ENCODE results near the gene RNF225. TPM values are rescaled to one million over a fixed set of nuclear protein-coding genes. Genes with fewer than 3 reads are reported as not detected.

The RNF225 gene
- total and polyA plus RNA-seq, 9 of the 15 experiments (the other 6 are each of a cell fraction or from before 2014, with no cell fraction given): 0.33 TPM; not detected in 8

DNA sequence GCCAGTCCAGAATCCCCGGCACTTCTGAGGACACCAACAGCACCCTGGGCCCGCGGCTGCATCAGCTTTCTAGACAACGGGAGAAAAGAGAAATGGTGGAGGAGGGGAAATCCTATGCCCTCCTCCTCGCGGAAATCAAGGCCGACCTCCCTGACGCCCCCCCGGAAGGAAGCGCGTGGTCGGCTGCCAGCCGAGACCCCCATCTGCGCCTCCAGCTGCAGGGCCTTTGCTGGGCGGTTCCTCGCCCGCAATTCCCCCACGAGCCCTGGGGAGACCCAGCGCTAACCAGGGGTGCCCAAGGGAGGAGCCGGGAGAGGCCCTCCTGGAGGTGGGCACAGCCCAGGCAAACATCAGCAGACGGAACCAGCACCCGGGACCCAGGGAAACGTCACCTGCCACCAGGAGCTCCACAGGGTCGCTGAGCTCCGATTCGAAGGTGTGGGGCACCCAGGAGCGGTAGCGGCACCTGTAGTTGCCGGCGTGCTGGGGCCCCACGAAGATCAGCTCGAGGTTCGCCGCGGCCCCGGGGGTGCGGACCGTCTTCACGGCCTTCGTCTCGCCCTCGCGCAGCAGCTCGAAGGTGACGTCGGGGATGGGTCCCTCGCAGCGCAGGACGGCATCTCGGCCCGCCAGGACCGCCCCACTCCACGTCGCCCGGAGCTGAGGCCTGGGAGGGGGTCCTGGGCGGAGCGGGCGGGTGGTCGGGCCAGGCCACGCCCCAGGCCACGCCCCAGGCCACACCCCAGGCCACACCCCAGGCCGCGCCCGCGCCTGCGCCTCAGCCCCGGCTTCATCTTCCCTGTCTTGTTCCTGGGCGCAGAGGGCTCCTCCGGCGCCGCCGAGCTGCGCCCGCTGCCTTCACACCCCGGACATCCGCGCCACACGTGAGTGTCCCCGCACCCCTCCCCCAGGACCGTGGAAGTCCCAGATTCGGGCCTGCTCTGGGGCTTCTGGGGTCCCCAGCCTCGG, 48.2 kb upstream of the RNF225 start (continued):
- TF ChIP-seq, protein P1, sequence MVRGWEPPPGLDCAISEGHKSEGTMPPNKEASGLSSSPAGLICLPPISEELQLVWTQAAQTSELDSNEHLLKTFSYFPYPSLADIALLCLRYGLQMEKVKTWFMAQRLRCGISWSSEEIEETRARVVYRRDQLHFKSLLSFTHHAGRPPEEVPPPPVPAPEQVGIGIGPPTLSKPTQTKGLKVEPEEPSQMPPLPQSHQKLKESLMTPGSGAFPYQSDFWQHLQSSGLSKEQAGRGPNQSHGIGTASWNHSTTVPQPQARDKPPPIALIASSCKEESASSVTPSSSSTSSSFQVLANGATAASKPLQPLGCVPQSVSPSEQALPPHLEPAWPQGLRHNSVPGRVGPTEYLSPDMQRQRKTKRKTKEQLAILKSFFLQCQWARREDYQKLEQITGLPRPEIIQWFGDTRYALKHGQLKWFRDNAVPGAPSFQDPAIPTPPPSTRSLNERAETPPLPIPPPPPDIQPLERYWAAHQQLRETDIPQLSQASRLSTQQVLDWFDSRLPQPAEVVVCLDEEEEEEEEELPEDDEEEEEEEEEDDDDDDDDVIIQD (CRISPR knock-in tag; IDR thresholded peaks at IDR 0.05): no peak
- TF ChIP-seq, protein P2, sequence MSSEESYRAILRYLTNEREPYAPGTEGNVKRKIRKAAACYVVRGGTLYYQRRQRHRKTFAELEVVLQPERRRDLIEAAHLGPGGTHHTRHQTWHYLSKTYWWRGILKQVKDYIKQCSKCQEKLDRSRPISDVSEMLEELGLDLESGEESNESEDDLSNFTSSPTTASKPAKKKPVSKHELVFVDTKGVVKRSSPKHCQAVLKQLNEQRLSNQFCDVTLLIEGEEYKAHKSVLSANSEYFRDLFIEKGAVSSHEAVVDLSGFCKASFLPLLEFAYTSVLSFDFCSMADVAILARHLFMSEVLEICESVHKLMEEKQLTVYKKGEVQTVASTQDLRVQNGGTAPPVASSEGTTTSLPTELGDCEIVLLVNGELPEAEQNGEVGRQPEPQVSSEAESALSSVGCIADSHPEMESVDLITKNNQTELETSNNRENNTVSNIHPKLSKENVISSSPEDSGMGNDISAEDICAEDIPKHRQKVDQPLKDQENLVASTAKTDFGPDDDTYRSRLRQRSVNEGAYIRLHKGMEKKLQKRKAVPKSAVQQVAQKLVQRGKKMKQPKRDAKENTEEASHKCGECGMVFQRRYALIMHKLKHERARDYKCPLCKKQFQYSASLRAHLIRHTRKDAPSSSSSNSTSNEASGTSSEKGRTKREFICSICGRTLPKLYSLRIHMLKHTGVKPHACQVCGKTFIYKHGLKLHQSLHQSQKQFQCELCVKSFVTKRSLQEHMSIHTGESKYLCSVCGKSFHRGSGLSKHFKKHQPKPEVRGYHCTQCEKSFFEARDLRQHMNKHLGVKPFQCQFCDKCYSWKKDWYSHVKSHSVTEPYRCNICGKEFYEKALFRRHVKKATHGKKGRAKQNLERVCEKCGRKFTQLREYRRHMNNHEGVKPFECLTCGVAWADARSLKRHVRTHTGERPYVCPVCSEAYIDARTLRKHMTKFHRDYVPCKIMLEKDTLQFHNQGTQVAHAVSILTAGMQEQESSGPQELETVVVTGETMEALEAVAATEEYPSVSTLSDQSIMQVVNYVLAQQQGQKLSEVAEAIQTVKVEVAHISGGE (CRISPR knock-in tag; IDR thresholded peaks at IDR 0.05): peak in 1 of 3 experiments; percentile 61; a peak in 1 of 6 replicates
- peak; percentile 63 for TF ChIP-seq RBBP5 (IDR thresholded peaks at IDR 0.05; ENCODE audit: borderline replicate concordance, insufficient read depth, low read length, poor library complexity, severe bottlenecking)
- no peak for TF ChIP-seq TAF9B (IDR thresholded peaks at IDR 0.05; ENCODE audit: partially characterized antibody)
- TF ChIP-seq, protein P3, sequence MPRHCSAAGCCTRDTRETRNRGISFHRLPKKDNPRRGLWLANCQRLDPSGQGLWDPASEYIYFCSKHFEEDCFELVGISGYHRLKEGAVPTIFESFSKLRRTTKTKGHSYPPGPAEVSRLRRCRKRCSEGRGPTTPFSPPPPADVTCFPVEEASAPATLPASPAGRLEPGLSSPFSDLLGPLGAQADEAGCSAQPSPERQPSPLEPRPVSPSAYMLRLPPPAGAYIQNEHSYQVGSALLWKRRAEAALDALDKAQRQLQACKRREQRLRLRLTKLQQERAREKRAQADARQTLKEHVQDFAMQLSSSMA (CRISPR knock-in tag; IDR thresholded peaks at IDR 0.05): no peak
- TF ChIP-seq YY1 (IDR thresholded peaks at IDR 0.05; ENCODE audit: borderline replicate concordance in 1 of 3, control insufficient read depth in 1 of 3, extremely low read depth in 1 of 3, insufficient read depth in 3 of 3, insufficient read length in 1 of 3, insufficient replicate concordance in 2 of 3, low read depth in 1 of 3, low read length in 2 of 3): no peak
- TF ChIP-seq ZNF140 (CRISPR knock-in tag; IDR thresholded peaks at IDR 0.05): no peak
- TF ChIP-seq, protein P4, sequence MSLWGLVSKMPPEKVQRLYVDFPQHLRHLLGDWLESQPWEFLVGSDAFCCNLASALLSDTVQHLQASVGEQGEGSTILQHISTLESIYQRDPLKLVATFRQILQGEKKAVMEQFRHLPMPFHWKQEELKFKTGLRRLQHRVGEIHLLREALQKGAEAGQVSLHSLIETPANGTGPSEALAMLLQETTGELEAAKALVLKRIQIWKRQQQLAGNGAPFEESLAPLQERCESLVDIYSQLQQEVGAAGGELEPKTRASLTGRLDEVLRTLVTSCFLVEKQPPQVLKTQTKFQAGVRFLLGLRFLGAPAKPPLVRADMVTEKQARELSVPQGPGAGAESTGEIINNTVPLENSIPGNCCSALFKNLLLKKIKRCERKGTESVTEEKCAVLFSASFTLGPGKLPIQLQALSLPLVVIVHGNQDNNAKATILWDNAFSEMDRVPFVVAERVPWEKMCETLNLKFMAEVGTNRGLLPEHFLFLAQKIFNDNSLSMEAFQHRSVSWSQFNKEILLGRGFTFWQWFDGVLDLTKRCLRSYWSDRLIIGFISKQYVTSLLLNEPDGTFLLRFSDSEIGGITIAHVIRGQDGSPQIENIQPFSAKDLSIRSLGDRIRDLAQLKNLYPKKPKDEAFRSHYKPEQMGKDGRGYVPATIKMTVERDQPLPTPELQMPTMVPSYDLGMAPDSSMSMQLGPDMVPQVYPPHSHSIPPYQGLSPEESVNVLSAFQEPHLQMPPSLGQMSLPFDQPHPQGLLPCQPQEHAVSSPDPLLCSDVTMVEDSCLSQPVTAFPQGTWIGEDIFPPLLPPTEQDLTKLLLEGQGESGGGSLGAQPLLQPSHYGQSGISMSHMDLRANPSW (CRISPR knock-in tag; IDR thresholded peaks at IDR 0.05): 0 out of 2 replicates have a peak, but pooled peaks have one; percentile 15
- peak; percentile 25; the same call in 1 of the 2 replicates for TF ChIP-seq SAFB (IDR thresholded peaks at IDR 0.05; ENCODE audit: borderline replicate concordance, low read depth, low read length)
- TF ChIP-seq, protein P5, sequence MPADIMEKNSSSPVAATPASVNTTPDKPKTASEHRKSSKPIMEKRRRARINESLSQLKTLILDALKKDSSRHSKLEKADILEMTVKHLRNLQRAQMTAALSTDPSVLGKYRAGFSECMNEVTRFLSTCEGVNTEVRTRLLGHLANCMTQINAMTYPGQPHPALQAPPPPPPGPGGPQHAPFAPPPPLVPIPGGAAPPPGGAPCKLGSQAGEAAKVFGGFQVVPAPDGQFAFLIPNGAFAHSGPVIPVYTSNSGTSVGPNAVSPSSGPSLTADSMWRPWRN (IDR thresholded peaks at IDR 0.05; ENCODE audit: low read depth): no peak
- no peak for TF ChIP-seq BACH1 (tag; IDR thresholded peaks at IDR 0.05)
- TF ChIP-seq ZBTB8A (IDR thresholded peaks at IDR 0.05; ENCODE audit: partially characterized antibody): no peak
- peak; percentile 93 for TF ChIP-seq NCOA6 (IDR thresholded peaks at IDR 0.05)
- TF ChIP-seq HSF4 (CRISPR knock-in tag; IDR thresholded peaks at IDR 0.05; ENCODE audit: borderline replicate concordance): no peak
- no peak for TF ChIP-seq MTA1 (IDR thresholded peaks at IDR 0.05; ENCODE audit: borderline replicate concordance)
